Liver (tissue), 3 donors: ENCODE data around the gene ADAMTS5.

Experiments used
- CTCF ChIP-seq: fragments of 150-350 bp; IDR thresholded peaks from 2 replicates; pipeline ENCODE4 v1.5.1; 2017; ENCODE audit warnings: improper control_type of control experiment, low read depth, low read length; ENCODE audit not compliant: missing input control
- FOXA1 ChIP-seq: IDR thresholded peaks from 2 replicates; pipeline ENCODE4 v1.6.1; 2016; ENCODE audit warnings: antibody characterized with exemption
- GABPA ChIP-seq, 2 donors: IDR thresholded peaks in 1 of 2; conservative IDR thresholded peaks in 1 of 2; 2 replicates each; pipeline ENCODE4 v1.6.1; 2016; ENCODE audit warnings: antibody characterized with exemption in 2 of 2, mild to moderate bottlenecking in 1 of 2, moderate library complexity in 1 of 2
- RAD21 ChIP-seq, 2 donors: IDR thresholded peaks; 2 replicates each; pipeline ENCODE4 v1.6.1; 2016; ENCODE audit warnings: antibody characterized with exemption in 2 of 2, mild to moderate bottlenecking in 2 of 2
- REST ChIP-seq: IDR thresholded peaks from 2 replicates; pipeline ENCODE4 v1.6.1; 2016; ENCODE audit warnings: antibody characterized with exemption, mild to moderate bottlenecking
- TAF1 ChIP-seq: conservative IDR thresholded peaks from 2 replicates; pipeline ENCODE4 v1.6.1; 2016; ENCODE audit warnings: antibody characterized with exemption, mild to moderate bottlenecking
- donor health status: healthy.
- donor health status: healthy.

- TF ChIP-seq CTCF (no peak), FOXA1 (no peak), RAD21 (IDR thresholded peaks at IDR 0.05) (no peak), TAF1 (no peak), REST (no peak), GABPA (IDR thresholded peaks at IDR 0.05 in 1 of 2, conservative IDR thresholded peaks at IDR 0.05 in 1 of 2) (no peak)
These were observed 83.1 kb downstream of the ADAMTS5 start for GRCh38 chr21:26883768-26884167.
